ENCODE measurements around the gene TUBB8. TPM values are rescaled to one million over a fixed set of nuclear protein-coding genes. Genes with fewer than 3 reads are reported as not detected.
A peak's percentile ranks its signal among the peaks of the same experiment; 100 is the strongest.
"Not testable (repeated sequence)": the region's sequence is repeated elsewhere in the genome, so short reads cannot be mapped to it uniquely, and the experiment has no call there.

The TUBB8 gene
- not detected for total RNA-seq
- long read RNA-seq = 0 reads

DNA sequence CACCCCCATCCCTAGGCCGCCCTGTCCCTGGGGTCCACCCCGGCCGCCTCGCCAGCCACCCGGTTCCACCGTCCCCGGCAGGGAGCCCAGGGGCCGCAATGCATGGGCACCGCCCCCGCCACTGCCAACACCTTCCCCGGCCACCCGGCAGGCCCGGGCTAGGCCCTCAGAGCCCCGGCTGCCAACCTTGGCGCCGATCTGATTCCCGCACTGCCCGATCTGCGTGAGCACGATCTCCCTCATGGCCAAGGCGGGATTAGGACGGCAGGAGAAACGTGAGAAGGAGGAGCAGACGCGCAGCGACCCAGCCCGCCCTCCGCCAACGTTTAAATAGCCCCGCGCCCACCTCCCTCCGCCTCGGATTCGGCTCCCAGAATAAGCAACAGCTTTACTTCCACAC is at the start of gene TUBB8:
Gene TUBB8 (minus strand): TSS at position 301 of the 400 bp plus-strand sequence. CDS start 58 bp downstream, at position 243.
- no peak for ATAC-seq (ENCODE audit: poor library complexity)
- no peak for DNase-seq
- intact Hi-C loops (cut with DNase I) = no loop called here

DNA sequence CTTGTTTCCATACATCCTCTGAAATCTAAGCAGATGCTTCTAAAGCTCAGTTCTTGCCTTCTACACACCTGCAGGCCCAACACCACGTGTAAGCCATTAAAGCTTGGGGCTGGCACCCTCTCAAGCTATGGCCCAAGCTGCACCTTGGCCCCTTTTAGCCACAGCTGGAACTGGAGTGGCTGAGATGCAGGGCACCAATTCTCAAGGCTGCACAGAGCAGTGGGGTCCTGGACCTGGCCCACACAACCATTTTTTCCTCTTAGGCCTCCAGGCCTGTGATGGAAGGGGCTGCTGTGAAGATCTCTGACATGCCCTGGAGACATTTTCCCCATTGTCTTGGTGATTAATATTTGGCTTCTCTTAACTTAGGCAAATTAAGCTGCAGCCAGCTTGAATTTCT is 47.4 kb upstream of the TUBB8 start:
- DNase-seq (no peak), ATAC-seq (ENCODE audit: poor library complexity) (no peak)
- intact Hi-C loops (cut with DNase I) = no loop called here

GRCh38 chr10:95356-96115 is 46.4 kb upstream of the TUBB8 start:
- DNase-seq (no peak), ATAC-seq (ENCODE audit: poor library complexity) (no peak)
- intact Hi-C loops (cut with DNase I) = no loop called here

DNA sequence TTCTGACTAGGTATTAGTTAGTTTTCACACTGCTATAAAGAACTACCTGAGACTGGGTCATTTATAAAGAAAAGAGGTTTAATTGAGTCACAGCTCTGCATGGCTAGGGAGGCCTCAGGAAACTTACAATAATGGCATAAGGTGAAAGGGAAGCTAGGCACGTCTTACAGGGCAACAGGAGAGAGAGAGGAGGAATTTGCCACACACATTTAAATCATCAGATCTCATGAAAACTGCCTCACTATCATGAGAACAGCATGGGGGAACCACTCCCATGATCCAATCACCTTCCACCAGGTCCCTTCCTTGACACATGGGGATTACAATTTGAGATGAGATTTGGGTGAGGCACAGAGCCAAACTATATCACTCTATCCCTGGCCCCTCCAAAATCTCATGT is 45.5 kb upstream of the TUBB8 start:
- intact Hi-C loops (cut with DNase I) = no loop called here
- DNase-seq = no peak

DNA sequence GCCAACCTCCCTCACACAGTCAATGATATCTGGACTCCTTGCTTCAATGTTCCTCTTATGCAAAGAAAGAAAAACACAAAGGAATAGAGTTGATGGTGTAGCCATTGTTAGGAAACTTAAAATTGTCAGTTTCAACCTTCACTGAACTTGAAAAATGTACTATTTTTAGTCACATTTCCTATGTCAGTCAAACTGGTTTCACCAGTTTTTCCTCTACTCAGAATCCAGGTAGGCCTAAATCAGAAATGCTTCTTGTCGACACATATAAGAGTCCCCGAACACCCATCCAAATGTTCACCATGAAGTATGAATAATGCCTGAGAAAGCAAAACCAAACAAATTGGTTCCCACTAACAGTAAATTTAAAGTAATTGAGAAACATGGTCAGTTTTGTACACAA is 43.8 kb upstream of the TUBB8 start:
- DNase-seq (no peak), ATAC-seq (ENCODE audit: poor library complexity) (no peak)
- intact Hi-C loops (cut with DNase I) = no loop called here

More for the DNA sequence above, 45.5 kb upstream of the TUBB8 start:
- ATAC-seq (ENCODE audit: poor library complexity) = no peak

DNA sequence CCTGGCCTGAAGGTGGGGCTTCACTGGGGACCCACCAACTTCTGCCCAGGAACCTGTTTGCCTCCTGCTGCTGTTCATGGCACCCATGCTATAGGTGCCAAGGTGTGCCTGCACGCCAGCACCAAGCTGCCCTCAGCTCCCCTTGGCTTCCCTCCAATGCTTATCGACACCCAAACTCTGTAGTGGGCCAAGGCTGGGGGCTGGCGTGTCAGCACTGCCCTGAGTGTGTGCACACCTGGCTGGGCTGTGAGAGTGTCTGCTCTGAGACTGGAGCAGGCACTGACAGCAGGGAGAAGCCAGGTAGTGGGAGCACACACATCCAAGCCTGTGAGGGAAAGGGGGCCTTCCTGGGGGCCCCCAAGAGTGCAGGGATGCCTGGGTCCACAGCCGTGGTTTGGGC is 43.1 kb upstream of the TUBB8 start:
- no peak for ATAC-seq (ENCODE audit: poor library complexity)
- DNase-seq = no peak
- intact Hi-C loops (cut with DNase I) = no loop called here

- peak; percentile 89 for ATAC-seq (ENCODE audit: poor library complexity)
- intact Hi-C loops (cut with DNase I) = no loop called here
- peak; percentile 49 for DNase-seq
These were observed 42.2 kb upstream of the TUBB8 start for GRCh38 chr10:91313-91712.

DNA sequence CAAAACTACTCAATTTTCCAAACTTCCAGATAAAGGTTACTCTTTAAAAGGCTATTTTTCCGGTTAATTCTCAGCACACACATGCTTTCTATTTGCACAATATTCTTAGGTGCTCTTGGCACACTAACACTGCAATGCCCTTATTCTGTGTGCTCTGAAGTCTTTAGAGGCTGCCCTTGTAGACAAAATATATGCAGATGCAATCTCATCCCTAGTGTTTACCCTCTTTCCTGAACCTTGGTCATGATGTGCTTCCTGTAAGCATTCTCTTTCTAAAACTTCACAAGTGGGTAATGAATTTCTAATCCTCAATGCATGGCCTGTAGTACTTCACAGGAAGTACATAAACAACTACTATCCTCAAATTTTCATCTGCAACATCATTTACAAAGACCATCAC is 41.1 kb upstream of the TUBB8 start:
- DNase-seq (no peak), ATAC-seq (ENCODE audit: poor library complexity) (no peak)
- intact Hi-C loops (cut with DNase I) = no loop called here

DNA sequence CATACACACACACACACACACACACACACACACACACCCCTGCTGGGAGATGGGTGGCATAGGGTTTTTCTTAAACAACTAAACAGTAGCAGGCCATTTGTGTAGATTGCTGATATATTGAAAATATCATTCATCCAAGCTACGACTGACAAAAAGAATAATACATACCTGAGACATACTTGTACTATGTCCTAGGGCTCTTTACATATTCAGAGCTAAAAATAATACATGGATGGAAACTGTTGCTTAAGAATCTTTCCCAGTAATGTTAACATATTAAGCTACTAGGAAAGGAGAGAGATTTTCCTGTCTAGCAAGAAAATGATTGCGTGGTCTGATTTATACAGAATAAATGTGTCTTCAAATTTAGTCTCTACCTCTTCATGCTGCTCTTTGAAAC is 40.2 kb upstream of the TUBB8 start:
- intact Hi-C loops (cut with DNase I) = no loop called here
- DNase-seq = no peak
- no peak for ATAC-seq (ENCODE audit: poor library complexity)

GRCh38 chr10:88253-88652 is 39.2 kb upstream of the TUBB8 start:
- no peak for ATAC-seq (ENCODE audit: poor library complexity)
- DNase-seq = no peak
- intact Hi-C loops (cut with DNase I) = no loop called here

- DNase-seq (no peak), ATAC-seq (ENCODE audit: poor library complexity) (no peak)
- intact Hi-C loops (cut with DNase I) = no loop called here
These were observed 38.3 kb upstream of the TUBB8 start for GRCh38 chr10:87177-88080.

GRCh38 chr10:86031-86430 is 36.9 kb upstream of the TUBB8 start:
- intact Hi-C loops (cut with DNase I) = no loop called here
- ATAC-seq (ENCODE audit: poor library complexity) (no peak), DNase-seq (no peak)

- ATAC-seq (ENCODE audit: poor library complexity) (no peak), DNase-seq (no peak)
- intact Hi-C loops (cut with DNase I) = no loop called here
These were observed 35.9 kb upstream of the TUBB8 start for GRCh38 chr10:85044-85443.

- intact Hi-C loops (cut with DNase I) = no loop called here
- DNase-seq (no peak), ATAC-seq (ENCODE audit: poor library complexity) (no peak)
These were observed 34.9 kb upstream of the TUBB8 start for GRCh38 chr10:83930-84530.

- no peak for ATAC-seq (ENCODE audit: poor library complexity)
- DNase-seq = no peak
- intact Hi-C loops (cut with DNase I) = no loop called here
These were observed 31.5 kb upstream of the TUBB8 start for GRCh38 chr10:80477-81105.

- ATAC-seq (ENCODE audit: poor library complexity) (no peak), DNase-seq (no peak)
- intact Hi-C loops (cut with DNase I) = no loop called here
These were observed 30.6 kb upstream of the TUBB8 start for GRCh38 chr10:79532-80215.

DNA sequence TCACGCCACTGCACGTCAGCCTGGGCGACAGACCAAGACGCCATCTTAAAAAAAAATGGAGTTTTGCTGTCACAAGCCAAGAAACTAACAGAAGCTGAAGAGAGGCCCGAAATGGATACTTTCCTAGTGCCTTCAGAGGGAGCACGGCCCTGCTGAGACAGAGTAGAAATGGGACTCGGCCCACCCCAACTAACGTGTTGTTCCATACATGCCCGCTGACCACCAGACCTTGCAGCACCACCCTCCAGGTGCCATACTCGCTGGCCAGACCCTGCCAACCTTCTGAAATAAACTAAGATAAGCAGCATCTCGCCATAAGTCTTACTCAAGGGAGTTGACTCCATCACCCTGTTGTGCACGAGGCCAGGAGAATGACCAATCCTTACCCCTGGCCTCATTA is 29.5 kb upstream of the TUBB8 start:
- no peak for ATAC-seq (ENCODE audit: poor library complexity)
- DNase-seq = no peak
- intact Hi-C loops (cut with DNase I) = no loop called here

DNA sequence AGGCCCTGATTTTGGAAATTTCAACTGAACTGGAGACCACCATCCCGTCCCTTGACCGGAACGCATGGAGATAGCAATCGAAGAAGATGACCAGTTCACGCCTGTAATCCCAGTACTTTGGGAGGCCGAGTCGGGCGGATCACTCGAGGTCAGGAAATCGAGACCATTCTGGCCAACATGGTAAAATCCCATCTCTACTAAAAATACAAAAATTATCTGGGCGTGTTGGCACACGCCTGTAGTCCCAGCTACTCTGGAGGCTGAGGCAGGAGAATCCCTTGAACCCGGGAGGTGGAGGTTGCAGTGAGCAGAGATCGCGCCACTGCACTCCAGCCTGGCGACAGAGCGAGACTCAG is 25.1 kb upstream of the TUBB8 start:
- DNase-seq; intact Hi-C loops (cut with DNase I); ATAC-seq (ENCODE audit: poor library complexity): not testable (repeated sequence)

Data from Right ventricle myocardium superior (tissue), 1 donor.